Measurements from ENCODE around the gene CNIH1. TPM values are rescaled to one million over a fixed set of nuclear protein-coding genes. Genes with fewer than 3 reads are reported as not detected.

CNIH1 gene
- total RNA-seq, 1 experiment from 2014 or later, result 149 TPM

- Histone ChIP-seq H3K4me2 (ENCODE audit: low read length) (peak within 1 kb of the TSS; percentile 87), H2AFZ (ENCODE audit: low read depth, low read length, poor library complexity, severe bottlenecking) (peak within 1 kb of the TSS; percentile 89), H3K9me3 (ENCODE audit: control insufficient read depth in 1 of 2, insufficient read depth in 1 of 2, low read depth in 1 of 2, low read length in 2 of 2) (no peaks in the 10 kb centered on the region), H3K4me1 (ENCODE audit: control insufficient read depth in 1 of 2, insufficient read depth in 2 of 2, low read length in 2 of 2) (peaks cover 21 to 38% of the 10 kb centered on the region in 2 experiments), H3K79me2 (ENCODE audit: insufficient read depth, low read length) (peaks cover 48% of the 10 kb centered on the region), H3K4me3 (replicated peaks in 1 of 2; ENCODE audit: low read depth in 1 of 2, low read length in 2 of 2) (peak within 1 kb of the TSS; percentile 87 to 94), H3K36me3 (ENCODE audit: control insufficient read depth in 1 of 2, insufficient read depth in 2 of 2, low read length in 2 of 2) (no peaks in the 10 kb centered on the region; a peak in 1 of 4 replicates), H3K9me2 (ENCODE audit: insufficient read depth) (no peaks in the 10 kb centered on the region), H3K27ac (ENCODE audit: low read depth, low read length) (peak within 1 kb of the TSS; percentile 96), H3K9ac (ENCODE audit: low read length) (peak within 1 kb of the TSS; percentile 81), H3K27me3 (ENCODE audit: insufficient read depth, low read length) (no peaks in the 10 kb centered on the region), H4K20me1 (ENCODE audit: insufficient read depth) (0 out of 2 replicates have a peak, but pooled peaks cover 4% of the 10 kb centered on the region)
- peak; percentile 86 for DNase-seq (ENCODE audit: low read depth, low spot score)
- no TSS peak for BruUV-seq (replicated peaks)
- ChIA-PET CTCF (interaction anchor here (0.9 to 1.5 kb wide), 5 partner anchors 21 to 317 kb away, joined by 3 read pairs; partner anchors contain the start of gene CGRRF1), POLR2A (interaction anchor here (0.8 to 3.6 kb wide), 2 partner anchors 20 to 21 kb away, joined by 4 to 16 read pairs; partner anchors contain the start of gene CGRRF1), RAD21 (ENCODE audit: low non-redundant PET in 1 of 2, low total read pairs in 2 of 2, uncharacterized antibody in 2 of 2, unreplicated experiment in 2 of 2) (interaction anchor here in 1 of 2 experiments (0.7 kb wide), 1 partner anchor 1119 kb away, joined by 7 read pairs; no protein-coding TSS in a partner anchor)
- intact Hi-C loops (cut with micrococcal nuclease), result loop anchor here (5.0 kb wide), 1 partner anchor 284 kb away; no protein-coding TSS in a partner anchor
- ATAC-seq, result peak; percentile 91
- TF ChIP-seq ZNF274 (IDR thresholded peaks at IDR 0.05; ENCODE audit: low read depth, low read length), result no peak
- TF ChIP-seq SRF (IDR thresholded peaks at IDR 0.05; ENCODE audit: low read depth), result peak; percentile 61; the same call in 1 of the 2 replicates
- TF ChIP-seq ATF3 (IDR thresholded peaks at IDR 0.05), result no peak
- TF ChIP-seq SIN3A (IDR thresholded peaks at IDR 0.05; ENCODE audit: low read depth), result peak; percentile 65
- peak; percentile 74 for TF ChIP-seq ELF1 (IDR thresholded peaks at IDR 0.05; ENCODE audit: borderline replicate concordance, low read depth)
- TF ChIP-seq FOSL1 (IDR thresholded peaks at IDR 0.05; ENCODE audit: low read depth), result no peak
- TF ChIP-seq RAD21 (IDR thresholded peaks at IDR 0.05; ENCODE audit: low read depth), result peak; percentile 28; the same call in 1 of the 2 replicates
- TF ChIP-seq, protein P1, sequence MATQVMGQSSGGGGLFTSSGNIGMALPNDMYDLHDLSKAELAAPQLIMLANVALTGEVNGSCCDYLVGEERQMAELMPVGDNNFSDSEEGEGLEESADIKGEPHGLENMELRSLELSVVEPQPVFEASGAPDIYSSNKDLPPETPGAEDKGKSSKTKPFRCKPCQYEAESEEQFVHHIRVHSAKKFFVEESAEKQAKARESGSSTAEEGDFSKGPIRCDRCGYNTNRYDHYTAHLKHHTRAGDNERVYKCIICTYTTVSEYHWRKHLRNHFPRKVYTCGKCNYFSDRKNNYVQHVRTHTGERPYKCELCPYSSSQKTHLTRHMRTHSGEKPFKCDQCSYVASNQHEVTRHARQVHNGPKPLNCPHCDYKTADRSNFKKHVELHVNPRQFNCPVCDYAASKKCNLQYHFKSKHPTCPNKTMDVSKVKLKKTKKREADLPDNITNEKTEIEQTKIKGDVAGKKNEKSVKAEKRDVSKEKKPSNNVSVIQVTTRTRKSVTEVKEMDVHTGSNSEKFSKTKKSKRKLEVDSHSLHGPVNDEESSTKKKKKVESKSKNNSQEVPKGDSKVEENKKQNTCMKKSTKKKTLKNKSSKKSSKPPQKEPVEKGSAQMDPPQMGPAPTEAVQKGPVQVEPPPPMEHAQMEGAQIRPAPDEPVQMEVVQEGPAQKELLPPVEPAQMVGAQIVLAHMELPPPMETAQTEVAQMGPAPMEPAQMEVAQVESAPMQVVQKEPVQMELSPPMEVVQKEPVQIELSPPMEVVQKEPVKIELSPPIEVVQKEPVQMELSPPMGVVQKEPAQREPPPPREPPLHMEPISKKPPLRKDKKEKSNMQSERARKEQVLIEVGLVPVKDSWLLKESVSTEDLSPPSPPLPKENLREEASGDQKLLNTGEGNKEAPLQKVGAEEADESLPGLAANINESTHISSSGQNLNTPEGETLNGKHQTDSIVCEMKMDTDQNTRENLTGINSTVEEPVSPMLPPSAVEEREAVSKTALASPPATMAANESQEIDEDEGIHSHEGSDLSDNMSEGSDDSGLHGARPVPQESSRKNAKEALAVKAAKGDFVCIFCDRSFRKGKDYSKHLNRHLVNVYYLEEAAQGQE (IDR thresholded peaks at IDR 0.05; ENCODE audit: low read depth), result no peak
- TF ChIP-seq YY1 (IDR thresholded peaks at IDR 0.05; ENCODE audit: extremely low read depth, insufficient replicate concordance, low read depth, low read length), result peak; percentile 81
- TF ChIP-seq POLR2AphosphoS5 (IDR thresholded peaks at IDR 0.05; ENCODE audit: low read depth, low read length), result peak; percentile 77
- TF ChIP-seq POLR2A (IDR thresholded peaks at IDR 0.05; ENCODE audit: borderline replicate concordance, extremely low read depth, insufficient read depth, insufficient read length), result peak; percentile 46
- peak; percentile 58 for TF ChIP-seq EGR1 (IDR thresholded peaks at IDR 0.05; ENCODE audit: low read depth)
- peak; percentile 92 for TF ChIP-seq CBX3 (IDR thresholded peaks at IDR 0.05; ENCODE audit: low read depth)
- no peak for TF ChIP-seq EZH2 (IDR thresholded peaks at IDR 0.05)
- TF ChIP-seq SP1 (IDR thresholded peaks at IDR 0.05; ENCODE audit: low read depth), result peak; percentile 90
- no peak; the same call in 1 of the 2 replicates for TF ChIP-seq JUND (IDR thresholded peaks at IDR 0.05)
- no peak for TF ChIP-seq EZH2phosphoT487 (IDR thresholded peaks at IDR 0.05; ENCODE audit: borderline replicate concordance)
- TF ChIP-seq ZFX (IDR thresholded peaks at IDR 0.05), result peak; percentile 84
- no peak for TF ChIP-seq CEBPB (IDR thresholded peaks at IDR 0.05; ENCODE audit: low read depth)
- TF ChIP-seq TCF7L2 (IDR thresholded peaks at IDR 0.05; ENCODE audit: borderline replicate concordance, extremely low read depth, insufficient read depth, insufficient read length), result peak; percentile 25
- TF ChIP-seq MAX (IDR thresholded peaks at IDR 0.05), result peak; percentile 95
- TF ChIP-seq, protein P2, sequence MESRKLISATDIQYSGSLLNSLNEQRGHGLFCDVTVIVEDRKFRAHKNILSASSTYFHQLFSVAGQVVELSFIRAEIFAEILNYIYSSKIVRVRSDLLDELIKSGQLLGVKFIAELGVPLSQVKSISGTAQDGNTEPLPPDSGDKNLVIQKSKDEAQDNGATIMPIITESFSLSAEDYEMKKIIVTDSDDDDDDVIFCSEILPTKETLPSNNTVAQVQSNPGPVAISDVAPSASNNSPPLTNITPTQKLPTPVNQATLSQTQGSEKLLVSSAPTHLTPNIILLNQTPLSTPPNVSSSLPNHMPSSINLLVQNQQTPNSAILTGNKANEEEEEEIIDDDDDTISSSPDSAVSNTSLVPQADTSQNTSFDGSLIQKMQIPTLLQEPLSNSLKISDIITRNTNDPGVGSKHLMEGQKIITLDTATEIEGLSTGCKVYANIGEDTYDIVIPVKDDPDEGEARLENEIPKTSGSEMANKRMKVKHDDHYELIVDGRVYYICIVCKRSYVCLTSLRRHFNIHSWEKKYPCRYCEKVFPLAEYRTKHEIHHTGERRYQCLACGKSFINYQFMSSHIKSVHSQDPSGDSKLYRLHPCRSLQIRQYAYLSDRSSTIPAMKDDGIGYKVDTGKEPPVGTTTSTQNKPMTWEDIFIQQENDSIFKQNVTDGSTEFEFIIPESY (IDR thresholded peaks at IDR 0.05; ENCODE audit: extremely low read depth, insufficient replicate concordance, low read length), result peak; percentile 83
These were observed 47.6 kb upstream of the CNIH1 start, which contains the start of gene GMFB for GRCh38 chr14:54488646-54489317. GMFB (minus strand) TSS chr14:54488980; CDS start chr14:54488927, 53 bp downstream.
